Body of pancreas (tissue), 4 donors: Measurements from ENCODE around the gene GMDS. TPM values are rescaled to one million over a fixed set of nuclear protein-coding genes. Genes with fewer than 3 reads are reported as not detected.
A peak's percentile ranks its signal among the peaks of the same experiment; 100 is the strongest.

ENCODE experiments used
- ATAC-seq: fragments of 150-250 bp; one replicate; pipeline ENCODE4 v1.9.1; 2016
- DNase-seq, 4 donors: peaks; one replicate each; pipeline ENCODE4 v3.0.0-alpha.2; 2019
- H3K27ac ChIP-seq, 4 donors: fragments of 200-600 bp; sonication (generic); 1 replicate in 3 of 4; 2 replicates in 1 of 4; pipeline versions ENCODE4 v1.5.1 to v1.6.1; 2016 to 2019; ENCODE audit warnings: mild to moderate bottlenecking in 1 of 4, mixed read lengths in 1 of 4, moderate library complexity in 1 of 4
- H3K27me3 ChIP-seq, 2 donors: fragments of 200-600 bp; sonication (generic); one replicate each; pipeline ENCODE4 v1.6.0; 2016; ENCODE audit warnings: mild to moderate bottlenecking in 1 of 2
- H3K36me3 ChIP-seq, 2 donors: fragments of 200-600 bp; sonication (generic); replicated peaks in 1 of 2; 2 replicates each; pipeline ENCODE4 v1.5.1; 2016; ENCODE audit warnings: low read depth in 2 of 2; ENCODE audit not compliant: insufficient read depth in 1 of 2
- H3K4me1 ChIP-seq: fragments of 200-600 bp; sonication (generic); one replicate; pipeline ENCODE4 v1.6.0; 2016
- H3K4me3 ChIP-seq, 2 donors: fragments of 200-600 bp; sonication (generic); 1 replicate in 1 of 2; 2 replicates in 1 of 2; pipeline ENCODE4 v1.5.1; 2016 to 2019
- H3K9me3 ChIP-seq, 3 donors: fragments of 200-600 bp; sonication (generic); 1 replicate in 2 of 3; 2 replicates in 1 of 3; pipeline ENCODE4 v1.5.1; 2016
- CTCF ChIP-seq, 7 experiments: fragments of 450-650 bp in 4 of 7; fragments of 200-600 bp in 3 of 7; sonication (generic) in 3 of 7; IDR thresholded peaks; one replicate each; pipeline ENCODE4 v1.5.1; 2016 to 2019; ENCODE audit warnings: antibody characterized with exemption in 7 of 7
- POLR2A ChIP-seq, 3 donors: fragments of 450-650 bp; IDR thresholded peaks; one replicate each; pipeline ENCODE4 v1.6.1; 2016; ENCODE audit warnings: antibody characterized with exemption in 3 of 3, mild to moderate bottlenecking in 2 of 3
- WGBS, 2 donors: methylation state at CpG; one replicate each; pipeline ENCODE4 v1.1.5; 2017; 5-methylcytosine and 5-hydroxymethylcytosine counted together
- intact Hi-C: fragments of 100-400 bp; cut with DNase I; formaldehyde crosslinking; loops from one replicate; pipeline ENCODE4 v1.15.1; 2023
- total RNA-seq, 2 donors: library from RNA; depleted of rRNA; stranded (reverse); fragments of >200 nt; gene quantifications; one replicate each; pipeline ENCODE4 v1.1.0, GENCODE V29; 2016

GMDS gene
- total RNA-seq, 2 donors from 2014 or later = 34.5 to 63.3 TPM

DNA sequence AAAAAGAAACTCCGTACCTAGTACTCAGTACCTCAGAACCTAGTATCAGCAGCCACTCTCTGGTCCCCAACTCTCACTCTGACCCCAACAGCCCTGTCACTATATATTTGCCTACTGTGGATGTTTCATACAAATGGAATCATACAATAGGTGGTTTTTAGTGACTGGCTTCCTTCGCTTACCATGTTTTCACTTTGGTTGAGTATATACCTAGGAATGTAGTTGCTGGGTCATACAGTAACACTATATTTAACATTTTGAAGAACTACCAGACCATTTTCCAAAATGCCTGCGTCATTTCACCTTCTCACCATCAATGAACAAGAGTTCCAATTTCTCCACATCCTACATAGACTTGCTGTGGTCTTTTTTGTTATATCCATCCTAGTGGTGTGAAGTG, 283.2 kb downstream of the GMDS start:
- intact Hi-C loops = no loop called here
- ATAC-seq (no peak), DNase-seq (no peak)
- H3K4me1 ChIP-seq = no peaks in the 10 kb centered on the region
- H3K36me3 ChIP-seq = no peaks in the 10 kb centered on the region
- H3K9me3 ChIP-seq = no peaks in the 10 kb centered on the region
- 99 to 100% methylated on average over 3 of the region's 3 CpGs for WGBS, 2 donors
- H3K27ac ChIP-seq = no peak overlapping the region
- H3K4me3 ChIP-seq = no peak overlapping the region
- no peak for TF ChIP-seq POLR2A (IDR thresholded peaks at IDR 0.05)
- no peak for TF ChIP-seq CTCF (IDR thresholded peaks at IDR 0.05)
- no peaks in the 10 kb centered on the region for H3K27me3 ChIP-seq

- Histone ChIP-seq H3K9me3 (no peaks in the 10 kb centered on the region), H3K4me1 (no peaks in the 10 kb centered on the region), H3K27ac (no peak overlapping the region), H3K4me3 (no peak overlapping the region), H3K27me3 (no peaks in the 10 kb centered on the region), H3K36me3 (no peaks in the 10 kb centered on the region)
- ATAC-seq = no peak
- TF ChIP-seq CTCF (IDR thresholded peaks at IDR 0.05) = no peak
- TF ChIP-seq POLR2A (IDR thresholded peaks at IDR 0.05) = no peak
- WGBS, 2 donors = 77 to 87% methylated on average over 13 of the region's 13 CpGs
- DNase-seq = peak in 2 of 4 donors; percentile 15 to 16
- intact Hi-C loops = no loop called here
Observed at GRCh38 chr6:1960486-1961142, 284.8 kb downstream of the GMDS start.

DNA sequence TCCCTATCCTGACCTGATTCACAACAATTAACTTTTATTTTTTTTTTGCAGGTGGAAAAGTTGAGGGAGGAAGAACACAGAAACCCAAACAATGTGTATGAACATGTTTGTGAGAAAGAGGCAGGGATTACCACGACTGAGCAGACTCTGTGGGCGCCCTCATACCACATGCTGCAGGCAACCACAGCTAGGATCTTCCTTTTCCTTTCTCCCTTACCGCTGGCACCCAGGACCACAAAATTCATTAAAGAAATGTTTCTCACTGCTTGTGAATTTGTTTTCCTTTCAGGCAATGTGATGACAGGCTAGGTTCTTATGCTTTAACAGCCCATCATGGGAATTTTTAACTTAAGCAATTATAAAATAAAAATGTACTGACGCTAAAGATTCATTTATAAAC, 287.1 kb downstream of the GMDS start:
- H3K36me3 ChIP-seq = no peaks in the 10 kb centered on the region
- 86 to 89% methylated on average over 4 of the region's 4 CpGs for WGBS, 2 donors
- no peaks in the 10 kb centered on the region for H3K4me1 ChIP-seq
- TF ChIP-seq POLR2A (IDR thresholded peaks at IDR 0.05) = no peak
- TF ChIP-seq CTCF (IDR thresholded peaks at IDR 0.05) = no peak
- H3K4me3 ChIP-seq = no peak overlapping the region
- no peaks in the 10 kb centered on the region for H3K9me3 ChIP-seq
- no peaks in the 10 kb centered on the region for H3K27me3 ChIP-seq
- no peak for ATAC-seq
- intact Hi-C loops = no loop called here
- no peak for DNase-seq
- H3K27ac ChIP-seq = no peak overlapping the region

GRCh38 chr6:1957746-1958145, 287.7 kb downstream of the GMDS start:
- intact Hi-C loops = no loop called here
- WGBS, 2 donors = 70% methylated on average over 5 of the region's 5 CpGs
- Histone ChIP-seq H3K36me3 (no peaks in the 10 kb centered on the region), H3K4me3 (no peak overlapping the region), H3K27me3 (no peaks in the 10 kb centered on the region), H3K27ac (no peak overlapping the region), H3K9me3 (no peaks in the 10 kb centered on the region), H3K4me1 (no peaks in the 10 kb centered on the region)
- no peak for ATAC-seq
- DNase-seq = no peak
- TF ChIP-seq CTCF (IDR thresholded peaks at IDR 0.05) = no peak
- no peak for TF ChIP-seq POLR2A (IDR thresholded peaks at IDR 0.05)

DNA sequence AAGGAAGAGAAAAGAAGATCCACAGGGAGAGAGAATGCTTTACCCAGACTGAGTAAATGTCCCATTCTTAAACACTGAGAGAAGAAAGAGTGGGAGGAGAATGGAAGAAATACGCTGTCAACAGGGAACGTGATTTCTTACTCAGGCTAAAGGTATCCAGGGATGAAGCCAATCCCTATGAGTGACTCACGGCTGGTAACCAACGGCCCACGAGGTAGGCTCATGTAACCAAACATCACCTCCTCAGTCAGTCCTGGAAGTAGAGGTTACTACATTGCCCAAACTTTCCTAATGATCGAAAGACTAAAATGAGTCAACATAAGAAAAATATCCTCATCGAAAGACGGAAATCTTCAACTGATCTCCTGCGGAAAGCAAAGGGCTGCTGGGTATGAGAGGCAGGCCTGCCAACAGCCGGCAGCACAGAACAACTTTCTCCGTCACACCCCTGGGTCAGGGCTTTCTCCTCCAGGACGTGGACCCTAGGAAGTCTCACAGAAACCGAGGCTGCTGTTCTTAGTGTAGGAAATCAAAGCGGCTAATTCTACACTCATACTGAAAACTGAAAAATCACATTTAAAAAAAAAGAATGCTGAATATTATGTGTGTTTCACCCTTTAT, 292.6 kb downstream of the GMDS start:
- Histone ChIP-seq H3K4me3 (no peak overlapping the region), H3K27ac (no peak overlapping the region), H3K36me3 (no peaks in the 10 kb centered on the region), H3K4me1 (no peaks in the 10 kb centered on the region), H3K9me3 (no peaks in the 10 kb centered on the region), H3K27me3 (no peaks in the 10 kb centered on the region)
- intact Hi-C loops = no loop called here
- ATAC-seq (no peak), DNase-seq (no peak)
- no peak for TF ChIP-seq POLR2A (IDR thresholded peaks at IDR 0.05)
- TF ChIP-seq CTCF (IDR thresholded peaks at IDR 0.05) = no peak
- WGBS, 2 donors = 93 to 94% methylated on average over 14 of the region's 14 CpGs
